Pericardium fibroblast (primary cell): ENCODE results near the gene RNF214. TPM values are rescaled to one million over a fixed set of nuclear protein-coding genes. Genes with fewer than 3 reads are reported as not detected.

ENCODE experiments used
- total RNA-seq: library from RNA; depleted of rRNA; stranded (reverse); fragments of >200 nt; gene quantifications from 2 replicates; pipeline ENCODE4 v1.2.3, GENCODE V29; 2015

Gene RNF214
- total RNA-seq = 6.9 and 9.4 TPM in 2 replicates

GRCh38 chr11:117232092-117232878, at the start of gene RNF214:
RNF214 (plus strand) TSS chr11:117232671; CDS start chr11:117234273, 1,602 bp downstream.

GRCh38 chr11:117199053-117199915, 33.2 kb upstream of the RNF214 start, which contains the start of gene TAGLN:
TAGLN (plus strand) TSS chr11:117199370; CDS start chr11:117203014, 3,644 bp downstream.

GRCh38 chr11:117231842-117232091, 704 bp upstream of the RNF214 start, which contains the start of gene PCSK7:
PCSK7 (minus strand) TSS chr11:117232073; CDS start chr11:117229844, 2,229 bp downstream.

GRCh38 chr11:117290809-117291396, 58.4 kb downstream of the RNF214 start, which contains the start of gene BACE1-AS:
BACE1-AS (plus strand) TSS chr11:117291346.

GRCh38 chr11:117316197-117316961, 83.9 kb downstream of the RNF214 start, which contains the start of gene BACE1:
BACE1 (minus strand) TSS chr11:117316256; CDS start chr11:117315795, 461 bp downstream.

GRCh38 chr11:117327567-117328374, 95.3 kb downstream of the RNF214 start, which contains the start of gene CEP164:
CEP164 (plus strand) TSS chr11:117327854; CDS start chr11:117338587, 10,733 bp downstream.

Other genes starting within 250 kb of the RNF214 start
- gene SIK3, start 134.2 kb upstream of the RNF214 start, total RNA-seq = 13.5 and 14.3 TPM in 2 replicates
- 46.7 and 56.4 TPM in 2 replicates for gene PAFAH1B2, start 88.4 kb upstream of the RNF214 start, total RNA-seq
- 25.8 and 30.8 TPM in 2 replicates for gene SIDT2, start 53.9 kb upstream of the RNF214 start, total RNA-seq
- gene TAGLN, start 33.3 kb upstream of the RNF214 start, total RNA-seq = 405 and 3,406 TPM in 2 replicates
- 23.2 and 41.7 TPM in 2 replicates for gene PCSK7, start 598 bp upstream of the RNF214 start, total RNA-seq
- gene BACE1-AS, start 58.7 kb downstream of the RNF214 start, total RNA-seq = 1.3 and 6.0 TPM in 2 replicates
- gene BACE1, start 83.6 kb downstream of the RNF214 start, total RNA-seq = 34.3 and 39.2 TPM in 2 replicates
- 14.1 and 23.3 TPM in 2 replicates for gene CEP164, start 95.2 kb downstream of the RNF214 start, total RNA-seq